ENCODE measurements around the gene GABRG3.

- TF ChIP-seq REST (IDR thresholded peaks at IDR 0.05; ENCODE audit: insufficient read depth in 1 of 2, low read depth in 2 of 2, low read length in 2 of 2) (no peak), POLR2AphosphoS5 (IDR thresholded peaks at IDR 0.05; ENCODE audit: low read depth, low read length) (no peak), TAF1 (IDR thresholded peaks at IDR 0.05; ENCODE audit: borderline replicate concordance, insufficient read depth, low read length) (no peak)
Measured at GRCh38 chr15:27070841-27071240, 99.9 kb downstream of the GABRG3 start.

All from PFSK-1 (cell line).